ENCODE data around the gene UBE2V1.
A peak's percentile ranks its signal among the peaks of the same experiment; 100 is the strongest.
"Not testable (repeated sequence)": the region's sequence is repeated elsewhere in the genome, so short reads cannot be mapped to it uniquely, and the experiment has no call there.

Gene UBE2V1

DNA sequence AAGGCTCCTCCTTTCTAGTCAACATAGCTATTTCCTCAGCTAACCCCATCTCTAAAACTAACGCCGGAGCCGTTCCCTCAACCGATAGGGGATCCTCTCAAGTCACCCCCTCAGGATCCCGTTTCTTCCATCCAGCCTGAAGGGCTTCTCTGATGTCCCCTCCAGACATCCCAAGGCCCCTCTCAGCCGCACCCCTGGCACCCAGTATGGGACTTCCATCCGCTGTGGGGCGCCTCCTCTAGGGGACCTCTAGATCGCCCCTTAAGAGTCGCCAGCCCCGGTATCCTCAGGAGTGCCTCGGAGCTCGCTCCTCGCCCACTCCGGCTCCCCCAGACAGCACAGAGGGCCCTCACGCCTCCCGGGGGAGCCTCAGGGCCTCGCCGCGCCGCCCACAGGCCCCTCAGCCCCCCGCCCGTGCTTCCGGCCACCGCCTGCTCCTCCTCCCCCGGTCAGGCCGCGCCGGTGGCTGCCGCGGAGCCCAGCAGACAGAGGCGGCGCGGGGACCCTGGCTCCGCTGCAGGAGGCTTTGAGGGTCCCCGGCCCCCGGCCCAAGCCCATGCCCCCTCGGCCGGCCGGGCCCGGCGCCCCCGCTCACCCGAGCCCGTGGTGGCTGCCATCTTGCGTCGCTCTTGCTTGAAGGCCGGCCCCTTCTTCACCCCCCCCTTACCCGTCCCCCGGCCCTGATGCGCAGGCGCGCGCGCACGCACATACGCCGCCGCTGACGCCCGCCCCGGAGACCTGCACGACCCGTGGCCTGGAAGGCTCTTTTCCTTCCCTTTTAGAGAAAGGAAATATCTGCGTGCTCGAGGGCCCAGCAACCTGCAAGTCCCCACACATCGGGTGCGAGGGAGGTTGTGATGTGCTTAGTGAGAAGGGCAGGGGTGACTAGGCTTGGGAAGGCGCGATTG is at the start of gene UBE2V1:
Gene UBE2V1, minus strand, starts transcription at position 639 of the 908 bp plus-strand sequence. Its CDS starts 22 bp downstream, at position 617.
- DNase-seq, result peak; percentile 65 to 75

DNA sequence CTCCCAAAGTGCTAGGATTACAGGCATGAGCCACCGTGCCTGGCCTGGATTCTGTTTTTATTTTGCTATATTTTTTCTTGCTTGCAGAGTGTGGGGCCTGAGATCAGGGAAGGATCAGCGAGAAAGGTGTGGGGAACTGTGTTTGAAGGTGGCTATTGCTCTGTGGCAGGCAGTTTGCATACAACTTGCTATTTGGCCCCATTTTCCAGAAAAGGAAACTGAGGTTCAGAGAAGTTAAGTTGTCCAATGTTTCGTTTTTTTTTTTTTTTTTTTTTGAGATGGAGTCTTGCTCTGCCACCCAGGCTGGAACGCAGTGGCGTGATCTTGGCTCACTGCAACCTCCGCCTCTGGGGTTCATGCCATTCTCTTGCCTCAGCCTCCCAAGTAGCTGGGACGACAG is 48.5 kb upstream of the UBE2V1 start:
- not testable (repeated sequence) for DNase-seq

DNA sequence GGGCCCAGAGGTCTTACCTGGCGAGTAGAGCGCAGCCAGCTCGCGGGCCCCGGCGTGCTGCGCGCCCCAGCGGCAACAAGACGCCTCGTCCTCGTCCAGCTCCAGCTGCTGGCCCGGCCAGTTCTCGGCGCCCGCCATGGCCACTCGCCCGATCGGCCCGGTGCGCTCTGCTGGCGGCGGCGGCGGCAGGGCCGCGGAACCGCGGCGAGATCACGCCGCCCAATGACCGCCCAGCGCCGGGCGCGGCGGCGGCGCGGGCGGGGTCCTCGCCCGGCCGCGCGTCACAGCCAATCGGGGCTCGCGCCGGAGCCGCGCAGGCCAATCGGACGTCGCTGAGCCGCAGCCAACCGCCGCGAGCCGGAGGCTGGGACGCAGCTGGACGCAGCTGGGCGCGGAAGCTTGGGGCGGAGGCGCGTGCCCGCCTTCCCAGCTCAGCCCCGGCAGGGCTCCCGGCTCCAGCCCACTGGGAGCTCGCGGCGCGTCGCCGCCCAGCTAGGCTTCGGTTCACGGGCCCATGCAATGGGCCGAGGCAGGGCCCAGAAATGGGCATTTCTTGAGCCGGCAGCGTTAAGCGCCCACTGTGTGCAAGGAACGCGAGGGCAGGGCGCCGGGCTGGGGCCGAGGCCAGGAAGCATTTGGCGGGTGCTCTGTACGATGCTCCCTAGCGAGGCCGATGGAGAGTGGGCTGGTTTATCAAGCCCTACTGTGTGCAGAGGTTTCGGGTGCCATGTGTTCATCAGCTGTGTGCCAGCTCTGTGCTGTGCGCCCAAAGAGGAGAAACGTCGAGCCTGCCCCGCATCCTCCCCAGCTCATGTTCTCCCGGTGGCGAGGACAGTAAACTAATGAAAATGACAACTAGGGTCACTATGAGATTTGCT is 40.8 kb upstream of the UBE2V1 start, which contains the start of gene PEDS1:
Gene PEDS1, minus strand, starts transcription at position 224 of the 878 bp plus-strand sequence. Its CDS starts 86 bp downstream, at position 138.
- peak; percentile 25 to 87 for DNase-seq

DNA sequence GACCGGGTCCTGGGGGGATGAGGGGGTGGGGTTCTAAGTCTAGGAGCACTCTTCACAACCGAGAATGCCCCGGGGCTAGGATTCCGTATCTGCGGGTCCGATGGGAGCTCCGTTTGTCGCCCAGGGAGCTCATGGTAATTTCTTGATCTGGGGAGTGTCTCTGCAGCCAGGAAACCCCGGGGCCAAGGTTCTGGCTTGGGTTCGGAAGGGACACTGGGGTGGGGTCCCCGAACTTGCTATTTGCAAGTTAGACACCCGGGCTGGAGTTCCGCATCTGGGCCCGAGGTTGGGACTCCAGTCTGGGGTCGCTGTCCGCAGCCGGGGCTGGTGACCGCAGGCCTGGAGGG is 40.2 kb upstream of the UBE2V1 start:
- DNase-seq, result no peak

DNA sequence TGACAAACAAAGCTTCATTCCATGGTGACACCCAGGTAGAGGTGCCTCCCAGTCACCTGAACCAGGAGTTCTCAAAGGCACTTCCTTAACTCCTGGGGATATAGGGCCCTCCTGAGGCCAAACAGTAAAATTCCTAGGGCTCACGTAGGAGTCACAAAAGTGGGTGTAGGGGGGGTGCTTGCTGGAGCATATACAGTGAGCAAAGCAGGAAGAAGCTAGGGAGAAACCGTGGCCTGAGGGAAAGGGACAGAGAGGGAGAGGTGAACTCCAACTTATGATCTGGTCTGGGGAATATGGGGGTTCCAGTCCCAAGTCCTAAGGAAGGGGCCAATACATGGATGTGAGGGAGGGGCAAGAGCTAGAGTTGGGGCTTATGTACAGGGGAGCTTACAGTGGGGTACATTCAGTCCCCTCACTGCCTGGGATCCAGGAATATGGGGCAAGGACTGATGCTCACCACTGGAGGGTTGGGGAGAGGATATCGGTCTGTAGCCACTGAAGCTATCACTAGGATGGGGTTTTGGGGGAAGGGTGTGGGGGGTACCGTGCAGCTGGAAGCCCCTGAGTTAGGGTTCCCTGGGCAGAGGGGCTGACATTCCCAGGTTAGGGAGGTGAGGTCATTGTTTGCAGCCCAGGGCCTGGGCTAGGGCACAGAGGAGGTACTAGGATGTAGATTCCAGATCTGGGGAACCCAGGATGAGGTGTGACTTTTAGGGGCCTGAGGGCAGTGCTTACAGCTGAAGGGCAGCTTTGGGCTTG is 39.6 kb upstream of the UBE2V1 start:
- no peak for DNase-seq

DNA sequence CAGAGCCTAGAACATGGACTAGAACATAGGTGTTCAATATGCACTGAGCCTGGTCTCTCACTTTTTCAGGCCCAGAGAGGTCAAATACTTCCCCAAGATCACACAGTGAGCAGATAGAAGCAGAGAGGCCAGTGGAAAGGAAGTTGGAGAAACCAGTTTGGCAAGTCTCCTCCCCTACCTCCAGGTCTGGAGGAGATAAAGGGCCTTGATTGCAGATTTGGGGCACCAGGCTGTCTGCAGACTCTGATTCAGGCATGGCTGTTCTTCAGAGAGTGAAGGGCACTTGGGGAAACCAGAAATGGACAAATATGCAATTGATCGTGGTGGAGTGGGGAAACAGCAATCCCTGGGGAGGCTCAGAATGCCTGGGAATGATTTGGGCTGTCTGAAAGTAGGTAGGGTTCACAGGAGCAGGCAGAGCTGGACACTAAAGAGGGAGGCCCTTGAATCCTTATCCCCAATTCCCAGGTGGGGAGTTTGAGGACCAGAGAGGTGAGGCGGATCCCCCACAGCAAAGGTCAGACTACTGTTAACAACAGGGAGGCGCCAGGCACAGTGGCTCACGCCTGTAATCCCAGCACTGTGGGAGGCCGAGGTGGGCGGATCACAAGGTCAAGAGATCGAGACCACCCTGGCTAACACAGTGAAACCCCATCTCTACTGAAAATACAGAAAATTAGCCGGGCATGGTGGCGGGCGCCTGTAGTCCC is 38.2 kb upstream of the UBE2V1 start:
- DNase-seq, result no peak

DNA sequence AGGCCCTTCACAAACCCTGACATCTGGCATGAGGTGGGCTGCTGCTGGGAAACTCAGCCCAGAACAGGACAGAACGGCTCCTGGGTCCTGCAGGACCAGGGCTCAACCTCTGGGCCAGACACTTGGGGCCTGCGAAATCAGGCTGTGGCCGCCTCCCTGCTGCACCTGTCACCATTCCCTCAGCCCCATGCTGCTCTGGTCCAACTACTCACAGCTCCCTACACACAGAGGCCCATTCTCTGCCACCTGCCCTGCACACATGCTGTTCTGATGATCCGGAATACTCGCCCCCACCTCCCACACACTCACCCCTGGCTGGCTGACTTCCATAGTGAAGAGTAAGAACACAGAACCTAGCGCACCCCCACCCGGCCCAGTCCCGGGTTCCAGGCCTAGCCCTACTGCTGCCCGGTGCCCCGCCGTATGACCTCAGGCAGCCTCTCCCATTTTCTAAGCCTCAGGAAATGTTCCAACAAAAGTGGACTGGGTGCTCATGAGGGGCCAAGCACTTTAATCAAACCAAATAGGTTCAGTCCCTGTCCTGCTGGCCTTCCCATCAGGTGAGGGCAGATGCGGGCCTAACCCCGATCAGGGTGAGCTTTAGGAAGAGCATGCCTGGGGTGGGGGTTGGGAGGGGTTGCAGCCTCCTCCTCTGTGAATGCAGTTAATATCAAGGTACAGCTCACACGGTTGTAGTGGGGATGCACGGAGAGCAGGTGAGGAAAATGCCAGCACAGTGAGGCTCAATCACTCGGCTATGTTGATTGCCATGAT is 36.7 kb upstream of the UBE2V1 start:
- no peak for DNase-seq

DNA sequence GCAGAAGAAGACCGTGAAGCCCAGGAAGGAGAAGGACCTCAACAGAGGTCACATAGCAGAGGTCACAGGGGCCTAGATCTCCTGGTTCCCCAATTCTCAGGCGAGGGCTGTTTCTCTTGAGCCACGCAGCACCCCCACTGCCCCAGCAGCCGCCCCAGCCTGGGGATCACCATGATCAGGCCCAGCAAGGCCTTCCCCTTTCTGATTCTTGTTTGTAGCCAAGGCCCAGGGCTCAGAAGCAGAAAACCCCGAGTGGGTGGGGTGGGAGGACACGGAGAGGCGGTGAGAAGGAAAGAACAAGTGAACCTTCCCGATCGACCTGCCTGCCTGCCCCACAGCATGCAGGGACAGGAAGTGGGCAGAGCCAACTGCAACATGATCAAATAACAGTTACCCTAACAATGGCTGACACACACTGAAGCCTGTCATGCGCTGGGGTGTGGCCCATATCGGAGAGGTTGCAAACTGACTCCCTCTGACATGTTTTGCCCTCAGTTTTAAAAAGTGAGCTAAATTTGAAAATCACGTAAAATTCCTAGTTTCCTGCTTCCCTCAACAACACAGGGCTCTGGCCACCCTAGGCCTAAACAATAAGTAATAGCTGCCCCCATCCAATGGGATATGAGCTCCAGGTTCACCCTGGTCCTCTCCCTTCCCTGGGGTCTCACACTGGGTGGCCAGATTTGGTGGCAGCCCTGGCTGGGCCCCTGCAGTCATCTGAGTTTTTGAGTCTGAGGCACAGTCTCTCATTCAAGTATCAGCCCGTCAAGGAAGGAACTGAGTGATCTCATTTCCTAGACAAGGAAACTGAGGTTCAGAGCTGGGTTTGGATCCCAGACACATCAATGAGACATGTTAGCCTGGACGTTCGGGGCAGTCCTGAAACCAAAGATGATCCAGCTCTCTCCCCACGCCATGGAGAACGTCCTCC is 34.0 kb upstream of the UBE2V1 start:
- DNase-seq, result no peak

DNA sequence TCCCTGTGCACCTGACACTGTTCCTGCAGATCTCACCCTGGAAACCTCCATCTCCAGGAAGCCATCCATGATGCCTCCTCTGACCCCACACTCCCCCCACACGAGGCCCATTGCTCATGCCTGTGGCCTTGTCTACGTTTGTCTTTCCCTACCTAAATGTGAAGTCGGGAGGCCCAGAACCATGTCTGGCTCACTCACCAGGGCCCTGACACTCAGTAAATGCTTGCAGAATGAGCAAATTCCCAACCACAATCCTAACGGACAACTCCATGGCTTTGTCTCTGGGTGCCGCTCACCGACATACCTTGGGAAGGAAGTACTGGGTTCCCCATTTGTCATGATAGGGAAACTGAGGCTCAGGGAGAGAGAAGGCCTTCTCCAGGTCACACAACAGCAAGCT is 33.3 kb upstream of the UBE2V1 start:
- no peak for DNase-seq

DNA sequence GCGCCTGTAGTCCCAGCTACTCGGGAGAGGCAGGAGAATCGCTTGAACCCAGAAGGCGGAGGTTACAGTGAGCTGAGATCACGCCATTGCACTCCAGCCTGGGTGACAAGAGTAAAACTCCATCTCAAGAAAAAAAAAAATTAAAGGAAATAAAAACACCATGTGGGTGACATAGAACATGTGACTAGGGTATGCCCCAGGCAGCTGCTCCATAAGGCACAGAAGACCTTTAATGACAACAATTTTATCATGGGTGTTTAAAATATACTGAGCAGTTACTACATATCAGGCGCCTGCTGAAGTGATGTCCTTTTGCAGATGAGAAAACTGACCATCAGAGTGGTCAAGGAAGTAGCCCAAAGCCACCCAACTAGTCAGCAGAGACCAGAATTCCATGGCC is 32.6 kb upstream of the UBE2V1 start:
- no peak for DNase-seq

DNA sequence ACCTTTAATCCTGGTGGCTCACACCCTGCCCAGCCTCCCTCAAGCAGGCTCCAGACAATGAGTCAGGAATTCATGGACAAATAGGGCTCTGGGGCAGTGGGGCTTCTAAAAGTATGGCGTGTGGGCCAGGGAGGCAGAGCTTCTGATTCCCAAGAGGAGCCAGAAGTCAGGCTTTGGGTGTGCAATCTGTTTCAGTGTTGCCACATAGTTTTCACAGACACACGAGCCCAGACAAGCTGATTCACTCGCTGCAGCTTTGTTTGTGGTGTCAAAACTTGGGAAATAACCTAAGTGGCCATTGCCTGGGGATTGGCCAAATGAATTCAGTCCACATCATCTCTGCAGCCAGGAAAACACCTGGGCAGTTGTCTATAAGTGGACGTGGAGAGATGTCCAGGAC is 31.4 kb upstream of the UBE2V1 start:
- no peak for DNase-seq

DNA sequence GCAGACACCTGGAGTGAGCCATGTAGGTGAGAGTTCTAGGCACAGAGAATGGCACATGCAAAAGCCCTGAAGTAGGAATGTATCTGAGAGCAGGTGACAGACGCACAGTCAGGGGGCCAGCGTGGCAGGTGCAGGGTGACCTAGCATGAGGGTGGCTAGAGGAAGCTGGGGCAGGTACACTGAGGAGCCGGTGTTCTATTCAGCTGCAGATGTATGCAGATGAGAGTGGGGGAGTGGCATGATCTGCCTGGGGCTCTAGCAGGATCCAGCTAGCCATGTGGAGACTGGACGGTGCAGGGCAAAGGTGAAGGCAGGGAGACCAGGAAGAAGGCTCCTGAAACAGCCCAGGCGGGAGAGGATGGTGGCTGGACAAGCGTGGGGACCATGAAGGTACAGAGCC is 29.9 kb upstream of the UBE2V1 start:
- no peak for DNase-seq

DNA sequence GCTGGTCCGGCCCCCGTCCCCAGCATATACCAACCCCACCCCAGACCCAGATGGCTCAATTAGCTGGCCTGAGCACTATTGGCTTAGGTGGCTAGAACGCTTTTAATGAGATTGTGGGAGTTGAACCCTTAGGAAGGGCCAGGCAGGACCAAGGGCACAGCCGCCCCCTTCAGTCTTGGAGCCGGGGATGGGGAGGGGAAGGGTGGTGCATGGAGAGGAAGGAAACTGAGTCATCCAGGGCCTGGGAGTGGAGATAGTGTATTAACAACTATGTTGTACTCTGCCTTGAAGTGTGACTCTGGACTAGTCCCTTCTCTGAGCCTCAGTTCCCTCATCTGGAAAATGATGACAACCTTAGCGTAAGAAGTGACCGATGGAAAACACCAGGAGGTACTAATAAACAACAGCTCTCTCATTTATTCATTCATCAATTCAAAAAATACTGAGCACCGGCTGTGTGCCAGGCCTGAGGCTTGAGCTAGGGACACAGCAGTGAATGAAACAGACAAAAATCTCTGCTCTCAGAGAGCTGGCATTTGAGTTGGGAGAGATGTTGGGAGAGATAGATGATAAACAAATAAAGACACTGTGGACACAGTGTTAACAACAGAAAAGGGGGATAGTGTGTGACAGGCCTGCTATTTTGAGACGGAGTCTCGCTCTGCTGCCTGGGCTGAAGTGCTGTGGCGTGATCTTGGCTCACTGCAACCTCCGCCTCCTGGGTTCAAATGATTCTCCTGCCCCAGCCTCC is 29.0 kb upstream of the UBE2V1 start:
- no peak for DNase-seq

DNA sequence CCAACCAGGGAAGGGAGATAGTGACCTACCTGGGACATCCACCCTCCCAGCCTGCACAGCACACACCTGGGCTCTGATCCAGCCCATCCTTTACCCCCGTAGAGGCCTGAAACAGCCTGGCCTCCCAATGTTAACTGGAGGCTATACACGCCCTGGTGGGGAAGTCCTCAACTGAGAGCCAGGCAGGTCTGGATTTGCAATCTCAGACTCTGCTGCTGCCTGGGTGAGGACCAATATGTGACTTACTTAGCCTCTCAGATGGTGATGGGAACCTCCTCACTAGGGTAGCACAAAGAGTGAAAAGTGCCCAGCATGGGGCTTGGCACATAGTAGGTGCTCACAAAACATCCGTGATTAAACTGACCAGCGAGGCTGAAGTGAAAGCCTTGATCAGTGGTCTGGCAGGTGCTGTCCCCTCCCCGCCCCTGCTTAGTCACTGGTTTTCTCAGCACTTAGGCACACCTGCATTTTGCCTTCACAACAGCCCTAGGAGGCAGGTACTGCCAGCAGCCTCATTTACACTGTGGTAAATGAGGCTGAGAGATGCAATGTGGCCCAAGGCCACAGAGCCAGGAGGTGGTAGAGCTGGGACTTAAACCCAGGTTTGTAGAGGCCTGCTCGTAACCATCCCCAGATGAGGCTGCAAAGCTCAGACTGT is 28.2 kb upstream of the UBE2V1 start:
- DNase-seq, result no peak

DNA sequence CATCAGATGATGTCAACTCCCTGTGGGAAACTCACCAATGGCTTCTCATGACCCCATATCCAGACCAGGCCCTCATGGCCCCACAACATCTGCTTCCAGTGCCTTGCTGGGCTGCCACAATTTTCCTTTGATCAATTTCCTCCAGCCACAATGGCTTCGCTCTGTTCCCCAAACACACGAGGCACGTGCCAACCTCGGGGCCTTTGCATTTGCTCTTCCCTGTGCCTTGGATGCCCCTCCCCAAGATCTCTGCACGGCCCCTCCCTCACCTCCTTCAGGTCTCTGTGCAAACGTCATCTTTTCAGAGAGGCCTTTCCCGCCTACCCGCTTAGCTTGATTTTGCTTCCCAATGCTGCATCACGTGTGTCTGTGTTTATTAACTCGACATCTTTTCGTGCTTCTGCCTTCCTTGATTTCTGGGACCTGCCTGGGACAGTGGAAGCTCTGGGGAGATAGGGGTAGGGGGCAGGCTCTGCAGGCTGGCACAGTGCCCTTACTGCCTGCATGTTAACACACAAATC is 27.4 kb upstream of the UBE2V1 start:
- no peak for DNase-seq

DNA sequence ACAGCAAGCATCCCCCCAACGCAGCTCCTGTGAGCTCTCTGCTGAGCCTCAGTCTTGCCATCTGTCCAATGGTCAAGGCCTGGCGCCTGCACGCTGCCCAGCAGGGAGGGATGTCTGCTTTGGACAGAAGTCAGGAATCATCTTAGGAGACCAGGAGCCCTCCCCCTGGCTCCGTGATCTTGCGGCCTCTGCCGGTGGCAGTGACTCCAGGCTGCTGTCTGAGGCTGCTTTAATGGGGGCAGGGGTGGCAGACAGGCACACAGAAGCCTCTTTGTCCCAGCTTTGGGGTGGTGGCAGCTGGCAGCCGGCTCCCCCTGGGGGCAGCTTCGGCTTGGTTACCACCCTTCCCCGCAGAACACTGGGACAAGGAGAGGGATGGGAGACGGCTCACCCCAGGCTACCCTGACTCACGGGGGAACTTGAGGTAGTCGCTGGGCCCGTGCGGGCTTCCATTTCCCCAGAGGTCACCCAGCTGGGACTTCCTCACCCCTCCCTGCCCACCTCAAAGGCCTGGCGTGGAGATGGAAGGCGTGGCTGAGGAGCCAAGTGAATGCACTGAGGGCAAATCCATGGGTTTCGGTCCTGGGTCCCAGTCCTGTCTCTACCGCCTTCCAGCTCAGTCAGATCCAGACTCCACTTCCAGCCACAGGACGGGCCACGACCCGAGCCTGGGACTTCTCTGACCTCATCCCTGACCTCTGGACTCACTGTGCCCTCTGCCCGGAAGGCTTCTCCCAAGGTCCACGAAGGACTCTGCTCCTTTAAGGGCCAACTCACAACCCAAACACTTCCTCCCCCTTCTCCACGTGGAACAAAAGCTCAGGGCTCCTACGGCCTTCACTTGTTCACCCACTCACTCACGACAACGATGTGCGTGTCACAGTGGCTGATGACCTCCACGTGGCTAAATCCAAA is 25.8 kb upstream of the UBE2V1 start:
- no peak for DNase-seq

DNA sequence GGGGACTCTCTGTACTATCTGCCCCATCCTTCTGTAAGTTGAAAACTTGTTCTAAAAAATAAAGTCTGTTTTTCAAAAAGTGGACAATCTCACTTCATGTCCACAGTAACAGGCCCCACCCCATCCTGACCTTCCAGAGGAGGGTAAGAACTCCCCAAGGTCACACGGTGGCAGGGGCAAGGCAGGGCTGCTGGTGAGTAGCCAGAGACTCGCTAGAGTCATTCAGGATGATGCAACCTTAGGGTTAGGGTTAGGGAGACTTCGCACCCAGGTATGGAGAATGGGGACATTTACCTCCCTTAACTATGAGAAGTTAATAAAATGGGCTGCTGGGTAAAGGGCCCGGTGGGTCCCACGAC is 25.1 kb upstream of the UBE2V1 start:
- no peak for DNase-seq

DNA sequence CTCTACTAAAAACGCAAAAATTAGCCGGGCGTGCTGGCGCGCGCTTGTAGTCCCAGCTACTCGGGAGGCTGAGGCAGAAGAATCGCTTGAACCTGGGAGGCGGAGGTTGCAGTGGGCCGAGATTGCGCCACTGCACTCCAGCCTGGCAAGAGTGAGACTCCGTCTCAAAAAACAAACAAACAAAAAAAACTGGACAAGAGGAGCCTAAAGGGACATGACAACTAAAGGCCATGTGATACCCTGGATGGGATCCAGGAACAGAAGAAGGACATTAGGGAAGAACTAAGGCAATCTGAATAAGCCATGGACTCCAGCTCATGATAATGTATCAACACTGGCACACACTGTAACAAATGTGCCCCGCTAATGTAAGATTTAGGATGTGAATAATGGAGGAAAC is 24.8 kb upstream of the UBE2V1 start:
- DNase-seq, result not testable (repeated sequence)

Data from NCI-H524 (cell line).